ENCODE measurements around the gene NUS1. TPM values are rescaled to one million over a fixed set of nuclear protein-coding genes. Genes with fewer than 3 reads are reported as not detected.
"Not testable (repeated sequence)": the region's sequence is repeated elsewhere in the genome, so short reads cannot be mapped to it uniquely, and the experiment has no call there.

The NUS1 gene
- total RNA-seq, 2 experiments from 2014 or later: 20.5 to 32.9 TPM

DNA sequence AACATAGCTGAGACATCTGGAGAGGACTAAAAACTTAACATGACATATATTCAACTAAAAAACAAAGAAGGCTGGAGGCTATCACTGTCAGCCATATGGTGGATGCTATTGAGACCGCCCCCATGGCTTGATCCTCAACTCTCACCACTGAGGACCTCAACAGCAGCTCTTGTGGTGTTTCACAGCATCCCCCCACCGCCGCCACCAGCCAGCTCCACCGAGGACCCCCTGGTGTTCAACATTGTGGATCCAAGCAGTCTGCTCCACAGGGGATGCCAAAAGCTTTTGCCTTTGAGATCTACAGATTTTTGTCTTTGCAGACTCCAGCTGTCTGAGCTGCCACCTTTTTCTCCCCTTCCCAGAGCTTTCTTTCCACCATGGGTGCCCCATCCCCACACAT, 64.6 kb downstream of the NUS1 start:
- CTCF ChIA-PET: no interaction called here
- no peak for DNase-seq
- no peak for ATAC-seq

DNA sequence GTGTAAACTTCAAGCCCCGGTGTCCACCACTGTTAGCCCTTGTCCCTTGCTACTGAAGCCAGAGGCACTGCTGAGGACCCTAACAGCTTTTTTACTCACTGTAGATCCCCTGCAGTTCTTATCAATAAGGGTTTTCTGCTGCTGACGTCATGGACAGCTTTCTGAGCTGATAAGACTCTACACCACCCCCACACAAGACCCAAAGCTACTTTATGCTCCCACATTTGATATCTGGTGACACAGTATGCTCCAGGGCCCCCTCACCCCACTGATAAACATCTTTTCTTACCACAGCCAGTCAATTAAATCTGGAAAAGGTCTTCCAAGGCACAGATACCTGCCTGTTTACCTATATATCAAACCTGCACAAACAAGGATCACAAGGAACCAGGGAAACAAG, 65.3 kb downstream of the NUS1 start:
- H3K9me3 Mint-ChIP-seq (ENCODE audit: low read depth): peaks cover 9% of the 10 kb centered on the region
- no peak for DNase-seq
- no peak overlapping the region for H3K27ac Mint-ChIP-seq
- peaks cover 2% of the 10 kb centered on the region for H3K27me3 Mint-ChIP-seq
- H3K36me3 Mint-ChIP-seq: no peaks in the 10 kb centered on the region
- no peak for ATAC-seq
- CTCF ChIA-PET: no interaction called here
- H3K4me1 Mint-ChIP-seq: no peaks in the 10 kb centered on the region
- H3K4me3 Mint-ChIP-seq: no peak overlapping the region

More for the DNA sequence above, 64.6 kb downstream of the NUS1 start:
- no peak overlapping the region for H3K27ac Mint-ChIP-seq
- peaks cover 9% of the 10 kb centered on the region for H3K9me3 Mint-ChIP-seq (ENCODE audit: low read depth)
- H3K36me3 Mint-ChIP-seq: no peaks in the 10 kb centered on the region
- no peak overlapping the region for H3K4me3 Mint-ChIP-seq
- H3K4me1 Mint-ChIP-seq: no peaks in the 10 kb centered on the region
- H3K27me3 Mint-ChIP-seq: peaks cover 2% of the 10 kb centered on the region

DNA sequence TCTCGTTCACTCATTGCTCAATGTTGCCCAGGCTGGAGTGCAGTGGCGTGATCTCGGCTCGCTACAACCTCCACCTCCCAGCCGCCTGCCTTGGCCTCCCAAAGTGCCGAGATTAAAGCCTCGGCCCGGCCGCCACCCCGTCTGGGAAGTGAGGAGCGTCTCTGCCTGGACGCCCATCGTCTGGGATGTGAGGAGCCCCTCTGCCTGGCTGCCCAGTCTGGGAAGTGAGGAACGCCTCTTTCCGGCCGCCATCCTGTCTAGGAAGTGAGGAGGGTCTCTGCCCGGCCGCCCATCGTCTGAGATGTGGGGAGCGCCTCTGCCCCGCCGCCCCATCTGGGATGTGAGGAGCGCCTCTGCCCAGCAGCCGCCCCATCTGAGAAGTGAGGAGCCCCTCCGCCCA, 75.4 kb downstream of the NUS1 start:
- H3K27me3 Mint-ChIP-seq; H3K9me3 Mint-ChIP-seq (ENCODE audit: low read depth); CTCF ChIA-PET; H3K4me1 Mint-ChIP-seq; ATAC-seq; H3K27ac Mint-ChIP-seq; H3K4me3 Mint-ChIP-seq; H3K36me3 Mint-ChIP-seq; DNase-seq: not testable (repeated sequence)

Other genes with a start within 250 kb of the NUS1 start
- gene ROS1, start 249.5 kb upstream of the NUS1 start, total RNA-seq: not detected
- gene DCBLD1, start 192.8 kb upstream of the NUS1 start, total RNA-seq: 1 to 10 TPM; 5.8 to 6.1 TPM
- 10 to 100 TPM; 21.3 to 25.0 TPM for gene GOPC, start 73.0 kb upstream of the NUS1 start, total RNA-seq
- gene SLC35F1, start 231.8 kb downstream of the NUS1 start, total RNA-seq: not detected

Data from activated CD8-positive, alpha-beta memory T cell treated with anti-CD3 and anti-CD28 coated beads, Interleukin-2, amount 10 ng/mL, durations not matched to agents 7 days and 5 days (primary cell).